RCC 7860 (cell line): ENCODE measurements around the gene NCOA3.
"Not testable (repeated sequence)": the region's sequence is repeated elsewhere in the genome, so short reads cannot be mapped to it uniquely, and the experiment has no call there.

Experiments
- DNase-seq: peaks from one replicate; pipeline ENCODE4 v3.0.0-alpha.2; 2015; ENCODE audit warnings: low spot score
- FAIRE-seq: peaks from 2 replicates; lab custom pipeline; 2012; peaks lifted over from hg19 to GRCh38; lab: Jason Lieb, UNC

NCOA3 gene

DNA sequence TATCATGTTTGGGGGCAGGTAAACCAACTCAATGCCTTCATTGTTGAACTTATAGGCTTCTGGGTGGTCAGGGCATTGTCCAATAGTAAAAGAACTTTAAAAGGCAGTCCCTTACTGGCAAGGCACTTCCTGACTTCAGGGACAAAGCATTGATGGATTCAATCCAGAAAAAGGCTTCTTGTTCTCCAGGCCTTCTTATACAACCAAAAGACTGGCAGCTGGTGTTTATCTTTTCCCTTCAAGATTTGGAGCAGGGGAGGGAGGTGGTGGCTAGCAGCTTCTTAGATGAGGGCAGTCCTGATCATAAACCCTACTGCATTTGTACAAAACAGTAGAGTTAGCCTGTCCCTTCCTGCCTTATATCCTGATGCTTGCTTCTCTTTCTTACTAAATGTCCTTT lies 57.5 kb downstream of the NCOA3 start:
- no peak for FAIRE-seq
- no peak for DNase-seq

DNA sequence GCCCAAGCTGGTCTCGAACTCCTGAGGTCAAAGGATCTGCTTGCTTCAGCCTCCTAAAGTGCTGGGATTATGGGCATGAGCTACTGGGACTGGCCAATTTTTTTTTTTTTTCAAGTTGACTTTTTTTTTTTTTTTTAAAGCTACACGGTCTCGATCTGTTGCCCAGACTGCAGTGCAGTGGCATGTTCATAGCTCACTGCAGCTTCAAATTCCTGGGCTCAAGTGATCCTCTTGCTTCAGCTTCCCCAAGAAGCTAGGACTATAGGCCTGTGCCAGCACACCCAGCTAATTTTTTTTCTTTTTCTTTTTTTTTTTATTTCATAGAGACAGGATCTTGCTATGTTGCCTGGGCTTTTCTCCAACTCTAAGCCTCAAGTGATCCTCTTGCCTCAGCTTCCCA lies 59.5 kb downstream of the NCOA3 start:
- DNase-seq (no peak), FAIRE-seq (no peak)

DNA sequence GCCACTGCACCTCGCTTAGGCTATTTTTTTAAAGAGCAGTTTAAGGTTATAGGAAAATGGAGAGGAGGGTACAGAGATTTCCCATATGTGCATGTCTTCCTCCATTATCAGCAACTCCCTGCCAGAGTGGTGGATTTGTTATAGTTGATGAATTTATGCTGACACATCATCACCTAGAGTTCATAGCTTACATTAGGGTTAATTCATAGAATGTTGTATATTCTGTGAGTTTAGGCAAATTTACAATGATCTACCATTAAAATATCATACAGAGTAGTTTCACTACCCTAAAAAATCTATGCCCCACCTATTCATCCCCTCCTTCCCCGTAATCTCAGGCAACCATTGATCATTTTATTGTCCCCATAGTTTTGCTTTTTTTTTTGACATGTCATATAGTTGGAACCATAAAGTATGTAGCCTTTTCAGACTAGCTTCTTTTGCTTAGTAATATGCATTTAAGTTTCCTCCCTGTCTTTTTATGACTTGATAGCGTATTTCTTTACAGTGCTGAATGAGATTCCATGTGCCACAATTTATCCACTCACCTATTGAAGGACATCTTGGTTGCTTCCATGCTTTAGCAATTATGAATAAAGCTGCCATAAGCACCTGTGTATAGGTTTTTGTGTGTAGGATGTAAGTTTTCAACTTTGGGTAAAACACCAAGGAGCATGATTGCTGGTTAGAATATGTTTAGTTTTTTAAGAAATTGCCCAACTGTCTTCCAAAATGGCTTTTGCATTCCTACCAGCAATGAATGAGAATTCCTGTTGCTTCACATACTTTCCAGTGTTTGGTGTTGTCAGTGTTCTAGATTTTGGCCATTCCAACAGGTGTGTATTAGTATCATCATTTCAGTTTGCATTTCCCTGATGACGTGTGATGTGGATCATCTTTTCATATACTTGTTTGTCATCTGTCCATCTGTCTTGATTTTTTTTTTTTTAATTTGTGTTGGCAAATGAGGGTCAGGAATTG lies 60.2 kb downstream of the NCOA3 start:
- FAIRE-seq (no peak), DNase-seq (no peak)

DNA sequence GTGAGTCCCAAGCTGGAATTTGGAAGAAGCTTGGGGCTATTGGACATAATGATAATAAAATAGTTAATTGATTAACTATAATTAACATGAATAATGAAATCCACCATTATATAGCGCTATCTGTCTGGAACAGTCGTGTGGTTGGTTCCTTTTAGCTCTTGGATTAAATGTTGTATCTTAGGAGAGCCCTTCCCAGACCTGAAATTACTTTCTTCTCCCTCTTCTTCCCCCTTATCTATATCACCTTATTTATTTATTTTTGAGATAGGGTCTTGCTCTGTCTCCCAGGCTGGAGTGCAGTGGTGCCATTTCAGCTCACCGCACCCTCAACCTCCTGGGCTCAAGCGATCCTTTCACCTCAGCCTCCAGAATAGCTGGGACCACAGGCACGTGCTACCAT lies 64.6 kb downstream of the NCOA3 start:
- FAIRE-seq (no peak), DNase-seq (no peak)

DNA sequence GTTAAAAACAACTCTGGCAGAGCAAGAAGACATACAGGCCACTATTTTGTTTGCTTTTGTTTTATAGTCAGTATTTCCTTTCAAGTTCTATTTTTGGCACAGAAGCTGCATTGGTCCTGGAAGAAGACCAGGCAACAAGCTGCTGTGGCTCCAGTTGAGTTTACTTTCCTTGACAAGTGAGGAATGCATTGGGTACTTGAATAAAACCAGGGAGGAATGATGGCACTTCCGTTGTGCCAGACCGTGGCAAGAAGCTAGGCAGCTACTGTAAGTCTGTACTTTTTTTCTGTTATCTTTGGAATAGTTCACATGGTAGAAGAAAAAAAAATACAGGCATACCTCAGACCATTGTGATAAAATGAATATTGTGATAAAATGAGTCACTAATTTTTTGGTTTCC lies 66.3 kb downstream of the NCOA3 start:
- FAIRE-seq (peak; percentile 40), DNase-seq (peak; percentile 60)

DNA sequence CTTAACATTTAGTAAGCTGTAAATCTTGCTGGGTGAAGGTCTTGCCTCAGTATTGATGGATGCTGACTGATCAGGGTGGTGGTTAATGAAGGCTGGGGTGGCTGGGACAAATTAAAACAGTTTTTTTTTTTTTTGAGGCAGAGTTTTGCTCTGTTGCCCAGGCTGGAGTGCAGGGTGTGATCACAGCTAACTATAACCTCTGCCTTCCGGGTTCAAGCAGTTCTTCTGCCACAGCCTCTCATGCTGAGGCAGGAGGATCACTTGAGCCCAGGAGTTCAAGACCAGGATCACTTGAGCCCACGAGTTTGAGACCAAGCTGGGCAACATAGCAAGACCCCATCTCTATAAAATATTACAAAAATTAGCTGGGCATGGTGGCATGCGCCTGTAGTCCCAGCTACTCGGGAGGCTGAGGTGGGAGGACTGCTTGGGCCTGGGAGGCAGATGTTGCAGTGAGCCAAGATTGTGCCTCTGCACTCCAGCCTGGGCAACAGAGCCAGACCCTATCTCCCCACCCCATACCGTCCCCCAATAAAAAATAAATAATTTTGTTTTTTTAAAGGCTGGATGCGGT lies 67.2 kb downstream of the NCOA3 start:
- DNase-seq (no peak), FAIRE-seq (no peak)

DNA sequence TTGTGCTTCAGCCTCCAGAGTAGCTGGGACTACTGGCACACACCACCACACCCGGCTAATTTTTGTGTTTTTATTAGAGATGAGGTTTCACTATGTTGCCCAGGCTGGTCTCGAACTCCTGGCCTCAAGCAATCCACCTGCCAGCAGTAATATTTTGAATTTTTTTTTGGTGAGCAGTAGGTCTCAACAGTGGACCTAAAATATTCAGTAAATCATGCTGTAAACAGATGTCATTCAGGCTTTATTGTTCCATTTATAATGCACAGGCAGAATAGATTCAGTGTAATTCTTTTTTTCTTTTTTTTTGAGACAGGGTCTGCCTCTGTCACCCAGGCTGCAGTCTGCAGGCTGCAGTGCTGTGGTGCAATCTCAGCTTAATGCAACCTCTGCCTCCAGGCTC lies 69.7 kb downstream of the NCOA3 start:
- DNase-seq (no peak), FAIRE-seq (no peak)

DNA sequence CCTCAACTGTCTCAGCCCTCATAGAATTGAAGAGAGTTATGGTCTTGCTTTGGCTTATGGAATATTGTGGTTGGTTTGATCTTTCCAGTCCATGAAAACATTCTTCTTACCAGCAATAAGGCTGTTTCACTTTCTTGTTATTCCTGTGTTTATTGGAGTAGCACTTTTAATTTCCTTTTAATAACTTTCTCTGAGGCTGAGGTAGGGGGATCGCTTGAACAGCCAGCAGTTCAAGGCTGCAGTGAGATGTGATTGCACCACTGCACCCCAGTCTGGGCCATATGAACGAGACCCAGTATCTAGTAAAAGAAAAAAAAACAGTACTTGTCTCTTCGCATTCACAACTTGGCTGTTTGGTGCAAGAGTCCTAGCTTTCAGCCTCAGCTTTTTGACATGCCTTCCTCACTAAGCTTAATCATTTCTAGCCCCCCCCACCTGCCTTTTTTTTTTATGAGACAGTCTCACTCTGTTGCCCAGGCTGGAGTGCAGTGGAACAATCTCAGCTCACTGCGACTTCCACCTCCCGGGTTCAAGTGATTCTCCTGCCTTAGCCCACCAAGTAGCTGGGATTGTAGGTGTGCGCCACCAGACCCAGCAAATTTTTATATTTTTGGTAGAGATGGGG lies 70.5 kb downstream of the NCOA3 start:
- FAIRE-seq (no peak), DNase-seq (no peak)

DNA sequence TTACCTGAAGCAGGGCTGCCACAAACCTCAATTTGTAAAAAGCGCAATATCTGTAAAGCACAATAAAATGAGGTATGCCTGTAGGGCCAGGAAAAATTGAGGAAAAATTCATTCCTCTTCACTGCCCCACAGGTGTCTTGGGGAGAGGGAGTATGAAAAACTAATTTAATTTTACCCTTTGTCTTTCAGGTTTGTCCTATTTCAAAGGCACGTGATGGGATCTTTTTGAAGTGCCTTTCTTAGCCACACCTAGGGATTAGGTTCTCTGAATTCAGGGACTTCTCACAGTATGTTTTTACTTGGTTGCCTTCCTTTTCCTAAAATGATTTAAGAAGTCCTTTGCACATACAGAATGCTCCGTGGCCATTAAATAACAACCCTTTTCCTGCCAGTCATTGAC lies 71.9 kb downstream of the NCOA3 start:
- FAIRE-seq (no peak), DNase-seq (no peak)

DNA sequence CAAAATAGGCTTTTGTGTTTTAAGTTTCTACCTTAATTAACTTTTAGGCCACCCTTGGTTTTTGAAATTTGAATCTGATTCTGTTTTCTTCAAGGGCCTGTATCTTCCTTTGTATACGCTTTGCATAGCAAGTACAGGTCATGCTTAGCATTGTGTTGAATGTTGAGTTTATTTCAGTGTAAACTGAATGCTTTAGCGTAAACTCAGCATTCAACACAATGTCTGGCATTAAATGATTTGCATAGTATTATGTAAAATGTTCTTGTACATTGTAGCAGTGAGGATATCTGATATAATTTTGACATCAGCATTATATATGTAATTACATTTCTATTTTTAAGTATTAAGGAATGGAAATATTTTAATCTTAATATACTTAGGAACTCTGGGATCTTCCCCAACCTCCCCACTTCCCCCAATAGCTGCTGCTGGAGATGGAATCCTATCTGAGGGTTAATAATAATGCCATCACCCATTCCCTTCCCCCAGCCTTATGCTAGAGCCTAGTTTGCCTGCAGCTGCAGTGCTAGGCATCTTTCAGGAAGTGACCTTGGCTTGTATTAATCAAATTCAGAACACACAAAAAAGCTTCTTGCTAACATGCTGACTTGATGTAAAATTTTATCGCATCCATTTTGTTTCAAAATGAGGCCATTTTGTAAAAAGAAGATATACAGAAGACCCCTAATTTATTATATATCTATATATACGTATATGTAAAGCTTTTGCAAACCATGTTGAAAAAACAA lies 73.1 kb downstream of the NCOA3 start:
- DNase-seq: peak; percentile 30
- FAIRE-seq: peak; percentile 52

DNA sequence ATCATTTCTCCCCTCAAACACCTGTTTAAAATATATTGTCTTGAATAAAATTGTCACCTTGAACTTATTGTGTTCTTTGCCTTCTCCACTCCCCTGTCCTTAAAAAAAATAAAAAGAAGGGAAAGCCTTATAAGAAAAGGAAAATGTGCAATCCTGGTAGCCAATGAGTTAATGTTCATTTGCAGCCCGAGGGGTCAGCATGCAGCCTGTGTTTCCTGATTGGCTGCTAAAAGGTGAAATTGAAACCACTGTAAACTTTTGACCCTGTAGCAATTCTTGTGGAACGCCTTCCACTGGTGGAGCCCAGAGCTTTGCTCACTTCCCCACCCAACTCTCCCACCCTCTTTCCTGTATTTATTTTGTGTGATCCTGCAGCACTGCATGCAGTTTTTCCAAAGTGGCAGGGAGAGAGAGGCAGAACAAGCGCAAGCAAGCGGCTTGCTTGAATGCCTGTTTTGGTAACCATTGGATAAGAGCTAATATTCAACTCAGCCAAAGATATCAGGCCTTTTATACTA lies 74.9 kb downstream of the NCOA3 start:
- FAIRE-seq: peak; percentile 96

DNA sequence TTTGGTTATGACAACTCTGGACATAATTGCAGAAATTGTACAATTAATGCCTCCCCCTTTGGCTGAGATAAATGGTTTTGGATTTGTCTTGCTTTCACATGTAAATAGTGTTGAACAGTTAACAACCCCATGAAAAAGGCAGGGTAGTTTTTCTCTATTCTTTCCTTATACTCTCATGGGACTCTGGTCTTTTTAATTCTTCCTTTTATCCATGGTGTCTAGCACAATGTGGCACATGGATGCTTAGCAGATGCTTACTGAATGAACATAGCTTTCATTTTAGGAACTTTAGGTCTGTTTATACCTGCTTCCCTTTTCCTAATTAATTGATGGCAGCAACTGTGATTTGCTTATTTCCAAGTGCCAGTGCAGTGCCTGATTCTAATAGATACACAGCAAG lies 75.6 kb downstream of the NCOA3 start:
- no peak for FAIRE-seq
- DNase-seq: no peak

More for the DNA sequence above, 74.9 kb downstream of the NCOA3 start:
- peak; percentile 90 for DNase-seq

DNA sequence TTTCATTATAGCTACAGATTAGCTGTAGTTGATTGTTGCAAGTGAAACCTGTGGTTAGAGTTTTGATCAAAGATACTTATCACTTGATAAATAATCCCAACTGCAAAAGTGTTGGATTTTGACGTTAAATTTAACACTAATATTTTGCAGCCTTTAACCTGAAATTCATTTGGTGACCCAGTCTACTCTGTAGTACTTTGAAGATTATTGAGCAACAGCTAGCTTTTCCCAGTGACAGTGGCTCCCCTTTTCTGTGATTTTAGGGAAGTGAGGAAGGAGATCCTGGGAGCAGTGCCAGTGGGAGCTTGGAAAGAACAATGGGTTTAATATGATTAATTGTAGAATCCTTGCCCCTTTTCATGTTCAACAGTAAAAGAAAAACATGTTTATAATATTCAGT lies 76.9 kb downstream of the NCOA3 start:
- FAIRE-seq (no peak), DNase-seq (no peak)

DNA sequence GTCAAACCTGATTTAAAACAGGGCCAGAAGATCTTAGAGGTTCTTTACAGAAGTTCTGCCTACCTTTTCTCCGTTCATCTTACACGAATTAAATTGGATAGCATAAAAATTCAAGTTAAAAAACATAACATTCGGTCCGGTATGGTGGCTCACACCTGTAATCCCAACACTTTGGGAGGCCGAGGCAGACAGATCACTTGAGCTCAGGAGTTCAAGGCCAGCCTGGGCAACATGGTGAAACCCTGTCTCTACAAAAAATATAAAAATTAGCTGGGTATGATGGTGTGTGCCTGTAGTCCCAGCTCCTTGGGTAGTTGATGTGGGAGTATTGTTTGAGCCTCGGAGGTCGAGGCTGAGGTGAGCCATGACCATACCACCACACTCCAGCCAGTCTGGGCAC lies 79.0 kb downstream of the NCOA3 start:
- not testable (repeated sequence) for DNase-seq, FAIRE-seq

DNA sequence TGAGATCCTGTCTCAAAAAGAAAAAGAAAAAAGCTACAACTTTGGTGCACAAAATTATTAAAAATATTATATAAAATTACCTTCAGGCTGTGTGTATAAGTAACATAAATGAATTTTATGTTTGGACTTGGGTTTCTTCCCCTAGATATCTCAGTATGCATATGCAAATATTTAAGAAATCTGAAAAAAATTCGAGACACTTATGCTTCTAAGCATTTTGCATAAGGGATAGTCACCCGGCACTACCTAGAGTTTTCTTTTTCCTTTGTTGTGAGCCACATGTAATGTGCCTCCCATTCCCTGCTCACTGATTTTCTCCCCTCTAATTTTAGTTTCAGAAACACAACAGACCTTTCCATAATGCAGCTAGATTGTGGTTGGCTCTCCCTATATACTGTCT lies 79.4 kb downstream of the NCOA3 start:
- FAIRE-seq: no peak
- DNase-seq: no peak

DNA sequence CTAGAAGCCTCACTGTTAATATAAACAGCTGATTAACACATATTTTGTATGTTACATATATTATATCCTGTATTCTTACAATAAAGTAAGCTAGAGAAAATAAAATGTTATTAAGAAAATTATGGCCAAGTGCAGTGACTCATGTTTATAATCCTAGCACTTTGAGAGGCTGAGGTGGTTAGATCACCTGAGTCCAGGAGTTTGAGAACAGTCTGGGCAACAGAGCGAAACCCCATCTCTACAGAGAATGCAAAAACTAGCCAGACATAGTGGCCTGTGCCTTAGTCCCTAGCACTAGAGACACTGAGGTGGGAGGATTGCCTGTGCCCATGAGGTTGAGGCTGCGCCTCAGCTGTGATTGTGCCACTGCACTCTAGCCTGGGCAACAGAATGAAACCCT lies 81.9 kb downstream of the NCOA3 start:
- FAIRE-seq (peak; percentile 57), DNase-seq (no peak)

DNA sequence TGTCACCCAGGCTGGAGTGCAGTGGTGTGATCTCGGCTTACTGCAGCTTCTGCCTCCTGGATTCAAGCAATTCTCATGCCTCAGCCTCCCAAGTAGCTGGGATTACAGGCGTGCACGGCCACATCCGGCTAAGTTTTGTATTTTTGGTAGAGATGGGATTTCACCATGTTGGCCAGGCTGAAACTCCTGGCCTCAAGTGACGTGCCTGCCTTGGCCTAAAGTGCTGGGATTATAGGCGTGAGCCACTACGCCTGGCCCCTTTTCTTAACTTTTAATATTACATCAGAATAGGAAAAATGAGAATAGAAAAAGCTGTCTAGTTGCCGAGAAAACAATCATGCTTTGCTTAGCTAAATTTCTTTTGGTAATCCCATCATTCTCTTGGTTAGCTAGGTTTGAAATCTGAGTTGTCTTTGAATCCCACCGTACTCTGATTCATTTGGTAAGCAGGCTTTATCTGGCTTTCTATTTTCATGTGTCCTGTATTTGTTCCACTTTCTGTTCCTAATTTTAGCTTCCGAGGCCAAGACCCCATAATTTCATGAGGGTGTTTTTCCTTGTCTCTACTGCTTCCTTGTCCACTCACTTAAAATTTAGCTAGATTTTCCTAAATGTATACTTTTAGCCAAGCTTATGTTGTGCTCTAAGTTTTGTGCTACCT lies 83.5 kb downstream of the NCOA3 start:
- no peak for FAIRE-seq
- no peak for DNase-seq

DNA sequence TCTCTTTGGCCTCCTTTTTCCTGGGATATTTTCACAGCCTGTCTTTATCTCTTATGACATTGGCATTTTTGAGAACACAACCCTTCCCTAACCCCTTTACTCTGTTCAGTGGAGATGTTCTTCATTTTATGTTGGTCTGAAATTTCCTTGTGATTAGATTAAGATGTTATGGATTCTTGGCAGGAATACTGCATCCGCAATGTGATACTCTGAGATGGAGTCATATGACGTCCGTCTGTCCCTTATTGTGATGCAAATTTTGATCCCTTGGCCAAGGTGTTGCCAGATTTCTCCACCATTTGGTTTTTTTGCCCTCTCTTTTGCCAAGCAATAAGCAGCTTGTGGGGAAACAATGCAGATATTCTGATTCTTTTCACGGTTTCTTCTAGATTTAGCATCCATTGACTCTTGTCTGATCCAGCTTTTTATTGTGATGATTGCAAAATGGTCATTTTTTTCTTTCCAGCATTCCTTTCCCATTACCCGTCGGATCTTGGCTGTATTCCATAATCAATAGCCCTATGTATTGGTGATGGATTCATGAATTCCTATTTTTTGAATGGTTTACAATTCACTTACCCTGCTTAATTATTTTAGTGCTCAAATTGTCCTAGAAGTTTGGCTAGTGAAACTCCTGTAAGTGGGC lies 85.1 kb downstream of the NCOA3 start:
- FAIRE-seq (no peak), DNase-seq (no peak)

DNA sequence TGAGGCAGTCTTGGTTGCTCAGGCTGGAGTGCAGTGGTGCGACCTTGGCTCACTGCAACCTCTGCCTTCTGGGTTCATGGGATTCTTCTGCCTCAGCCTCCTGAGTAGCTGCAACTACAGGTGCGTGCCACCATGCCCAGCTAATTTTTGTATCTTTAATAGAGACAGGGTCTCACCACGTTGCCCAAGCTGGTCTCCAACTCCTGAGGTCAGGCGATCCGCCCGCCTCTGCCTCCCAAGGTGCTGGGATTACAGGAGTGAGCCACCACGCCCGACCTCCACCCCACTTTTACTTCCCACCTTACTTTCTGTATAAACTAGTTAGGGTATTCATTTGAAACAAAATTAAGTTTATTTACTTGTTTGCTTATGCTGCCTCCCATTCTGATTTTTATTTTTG lies 86.5 kb downstream of the NCOA3 start:
- DNase-seq: no peak
- FAIRE-seq: no peak

DNA sequence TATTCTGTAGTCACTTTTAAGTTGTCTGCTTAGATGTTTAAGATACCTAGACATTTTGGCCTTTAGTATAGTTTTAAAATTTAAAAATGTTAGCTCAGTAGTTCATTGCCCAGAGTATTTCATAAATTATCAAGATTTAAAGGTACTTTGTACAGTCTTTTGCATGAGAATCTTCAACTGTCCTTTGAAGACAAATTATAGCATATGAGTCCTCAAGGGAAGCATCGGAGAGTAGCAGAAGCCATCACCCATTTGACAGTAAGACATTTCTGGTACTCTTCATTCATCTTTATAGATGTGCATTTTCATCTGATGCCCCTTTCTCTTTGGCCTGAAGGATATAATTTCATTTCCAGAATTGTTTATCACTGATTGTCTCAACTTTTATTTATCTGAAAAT lies 89.5 kb downstream of the NCOA3 start:
- DNase-seq (no peak), FAIRE-seq (no peak)
